ENCODE data around the gene ERN1. TPM values are rescaled to one million over a fixed set of nuclear protein-coding genes. Genes with fewer than 3 reads are reported as not detected.
A peak's percentile ranks its signal among the peaks of the same experiment; 100 is the strongest.

The ERN1 gene
- total RNA-seq, 1 donor from 2014 or later: 52.6 TPM

- intact Hi-C loops (cut with DNase I): no loop called here
Observed at GRCh38 chr17:64153565-64154312, 23.8 kb upstream of the ERN1 start.

GRCh38 chr17:64152428-64153125, 22.6 kb upstream of the ERN1 start:
- no peak for TF ChIP-seq CTCF (IDR thresholded peaks at IDR 0.05)
- Histone ChIP-seq H3K4me3 (no peak overlapping the region), H3K36me3 (peaks cover 25% of the 10 kb centered on the region), H3K27me3 (no peaks in the 10 kb centered on the region), H3K9me3 (no peaks in the 10 kb centered on the region), H3K4me1 (peaks cover 68% of the 10 kb centered on the region), H3K27ac (peak overlapping the region; percentile 25)
- ATAC-seq: no peak
- intact Hi-C loops (cut with DNase I): no loop called here
- no peak for DNase-seq

More at GRCh38 chr17:64153565-64154312, 23.8 kb upstream of the ERN1 start:
- H3K27ac ChIP-seq: no peak overlapping the region
- no peak for DNase-seq
- no peak overlapping the region for H3K4me3 ChIP-seq
- ATAC-seq: no peak
- H3K36me3 ChIP-seq: peaks cover 22% of the 10 kb centered on the region
- no peaks in the 10 kb centered on the region for H3K9me3 ChIP-seq
- H3K27me3 ChIP-seq: no peaks in the 10 kb centered on the region
- no peak for TF ChIP-seq CTCF (IDR thresholded peaks at IDR 0.05)
- H3K4me1 ChIP-seq: peaks cover 61% of the 10 kb centered on the region

GRCh38 chr17:64151016-64151368, 21.0 kb upstream of the ERN1 start:
- Histone ChIP-seq H3K36me3 (peaks cover 25% of the 10 kb centered on the region), H3K4me3 (no peak overlapping the region), H3K4me1 (peaks cover 66% of the 10 kb centered on the region), H3K27ac (peak overlapping the region; percentile 12), H3K27me3 (no peaks in the 10 kb centered on the region), H3K9me3 (no peaks in the 10 kb centered on the region)
- DNase-seq (no peak), ATAC-seq (no peak)
- no peak for TF ChIP-seq CTCF (IDR thresholded peaks at IDR 0.05)
- intact Hi-C loops (cut with DNase I): no loop called here

GRCh38 chr17:64150237-64151015, 20.5 kb upstream of the ERN1 start:
- H3K4me1 ChIP-seq: peaks cover 60% of the 10 kb centered on the region
- DNase-seq (peak; percentile 81), ATAC-seq (peak; percentile 40)
- TF ChIP-seq CTCF (IDR thresholded peaks at IDR 0.05): no peak
- H3K9me3 ChIP-seq: no peaks in the 10 kb centered on the region
- no peak overlapping the region for H3K27ac ChIP-seq
- H3K4me3 ChIP-seq: no peak overlapping the region
- peaks cover 25% of the 10 kb centered on the region for H3K36me3 ChIP-seq
- no peaks in the 10 kb centered on the region for H3K27me3 ChIP-seq
- intact Hi-C loops (cut with DNase I): no loop called here

- intact Hi-C loops (cut with DNase I): no loop called here
- Histone ChIP-seq H3K9me3 (no peaks in the 10 kb centered on the region), H3K27ac (peak overlapping the region; percentile 98), H3K27me3 (no peaks in the 10 kb centered on the region), H3K4me1 (peaks cover 48% of the 10 kb centered on the region), H3K36me3 (peaks cover 25% of the 10 kb centered on the region), H3K4me3 (no peak overlapping the region)
- DNase-seq: no peak
- TF ChIP-seq CTCF (IDR thresholded peaks at IDR 0.05): no peak
- no peak for ATAC-seq
Observed at GRCh38 chr17:64149196-64149595, 19.3 kb upstream of the ERN1 start.

All from upper lobe of right lung (tissue), 1 donor.